Thyroid gland (tissue), 4 donors: ENCODE data around the gene TBC1D2B.

Experiments
- CTCF ChIP-seq, 6 experiments: fragments of 200-600 bp in 3 of 6; fragments of 450-650 bp in 3 of 6; sonication (generic) in 3 of 6; IDR thresholded peaks; one replicate each; pipeline ENCODE4 v1.5.1; 2016 to 2019; ENCODE audit warnings: antibody characterized with exemption in 6 of 6, mild to moderate bottlenecking in 2 of 6, inconsistent platforms in 1 of 6, moderate library complexity in 1 of 6
- POLR2A ChIP-seq, 2 donors: fragments of 450-650 bp; IDR thresholded peaks; one replicate each; pipeline ENCODE4 v1.6.1; 2017; ENCODE audit warnings: antibody characterized with exemption in 2 of 2, mild to moderate bottlenecking in 2 of 2, moderate library complexity in 1 of 2

DNA sequence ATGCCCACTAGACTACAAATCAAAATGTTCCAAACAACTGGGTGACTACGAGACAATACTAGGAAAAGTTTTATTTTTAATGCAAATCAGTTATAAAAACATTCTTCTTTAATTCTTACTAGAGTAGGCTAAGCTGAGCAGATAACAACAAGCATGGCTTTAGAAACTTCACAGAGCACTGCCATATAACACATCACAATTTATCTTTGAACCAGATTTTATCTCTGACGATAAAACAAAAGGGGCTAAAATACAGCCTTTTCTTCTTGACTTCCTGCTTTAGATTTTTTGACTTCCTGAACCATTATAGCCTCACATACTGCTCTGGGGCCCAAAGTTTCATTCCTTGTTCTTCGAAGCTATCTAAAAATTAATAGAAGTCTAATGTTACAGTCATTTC is 25.9 kb downstream of the TBC1D2B start:
- TF ChIP-seq CTCF (IDR thresholded peaks at IDR 0.05) (no peak), POLR2A (IDR thresholded peaks at IDR 0.05) (no peak)
